ENCODE results near the gene POMZP3. TPM values are rescaled to one million over a fixed set of nuclear protein-coding genes. Genes with fewer than 3 reads are reported as not detected.
A peak's percentile ranks its signal among the peaks of the same experiment; 100 is the strongest.
"Not testable (repeated sequence)": the region's sequence is repeated elsewhere in the genome, so short reads cannot be mapped to it uniquely, and the experiment has no call there.

POMZP3 gene
- total and polyA plus RNA-seq, 12 donors = 3.5 to 14.9 (median 6.7) TPM

DNA sequence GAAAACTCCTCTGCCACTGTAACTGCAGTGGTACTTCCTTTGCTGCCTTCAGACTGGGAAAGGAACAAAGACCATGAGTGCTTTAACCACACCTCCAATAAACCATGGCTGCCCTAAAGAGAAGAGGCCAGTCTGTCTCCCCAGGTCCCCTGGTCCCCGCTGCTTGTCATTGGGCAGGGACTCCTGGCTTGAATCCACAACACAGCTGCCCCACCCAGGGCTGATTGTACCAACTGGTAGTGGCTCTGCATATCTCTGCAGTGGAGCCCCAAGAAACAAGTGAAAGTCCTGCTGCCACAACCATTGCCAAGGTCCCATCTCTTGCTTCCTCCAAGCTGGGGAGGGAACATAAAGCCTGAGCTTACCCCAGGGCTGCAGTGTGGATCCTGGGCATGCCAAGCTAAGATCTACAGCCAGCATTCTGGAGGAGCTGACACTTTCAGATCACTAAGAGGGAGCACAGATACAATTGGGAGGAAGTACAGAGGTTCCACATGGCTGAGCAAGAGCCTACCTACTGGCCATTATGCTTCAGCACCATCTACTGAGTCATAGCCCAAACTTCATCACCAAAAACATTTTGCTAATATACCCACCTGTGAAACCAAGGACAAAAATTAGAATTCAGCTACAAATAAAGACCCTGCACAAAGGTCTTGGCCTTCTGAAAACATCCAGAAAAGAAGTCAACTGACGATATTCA lies 35.3 kb downstream of the POMZP3 start:
- H3K27me3 ChIP-seq; intact Hi-C loops (cut with DNase I); ATAC-seq; H3K4me3 ChIP-seq; H3K36me3 ChIP-seq; H3K27ac ChIP-seq; DNase-seq; H3K9me3 ChIP-seq: not testable (repeated sequence)
- H3K4me1 ChIP-seq = peaks cover 4 to 43% (median 15%) of the 10 kb centered on the region in 9 donors
- WGBS, 2 donors = 78 to 82% methylated on average over 2 of the region's 2 CpGs

DNA sequence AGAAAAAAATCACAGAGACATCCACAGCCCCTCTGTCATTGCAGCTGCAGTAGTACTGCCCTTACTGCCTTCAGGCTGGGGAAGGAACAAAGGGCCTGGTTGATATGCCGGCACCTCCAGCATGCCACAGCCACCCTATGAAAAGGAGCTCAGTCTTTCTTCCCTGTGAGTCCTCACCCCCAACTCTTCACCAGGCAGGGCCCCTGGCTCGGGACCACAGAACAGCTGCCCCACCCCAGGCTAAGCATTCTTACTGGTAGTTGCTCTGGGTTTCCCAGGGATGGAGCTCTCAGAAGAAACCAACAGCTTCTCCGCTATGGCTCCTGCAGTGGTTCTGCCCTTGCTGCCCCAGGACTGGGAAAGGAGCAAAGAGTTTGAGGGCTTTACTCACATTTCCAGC lies 36.0 kb downstream of the POMZP3 start:
- H3K9me3 ChIP-seq; H3K36me3 ChIP-seq; ATAC-seq; H3K4me3 ChIP-seq; intact Hi-C loops (cut with DNase I); H3K27me3 ChIP-seq; H3K27ac ChIP-seq; DNase-seq: not testable (repeated sequence)
- WGBS, 2 donors = 93 to 95% methylated on average over 3 of the region's 3 CpGs
- peaks cover 5 to 48% (median 16%) of the 10 kb centered on the region in 9 donors for H3K4me1 ChIP-seq

DNA sequence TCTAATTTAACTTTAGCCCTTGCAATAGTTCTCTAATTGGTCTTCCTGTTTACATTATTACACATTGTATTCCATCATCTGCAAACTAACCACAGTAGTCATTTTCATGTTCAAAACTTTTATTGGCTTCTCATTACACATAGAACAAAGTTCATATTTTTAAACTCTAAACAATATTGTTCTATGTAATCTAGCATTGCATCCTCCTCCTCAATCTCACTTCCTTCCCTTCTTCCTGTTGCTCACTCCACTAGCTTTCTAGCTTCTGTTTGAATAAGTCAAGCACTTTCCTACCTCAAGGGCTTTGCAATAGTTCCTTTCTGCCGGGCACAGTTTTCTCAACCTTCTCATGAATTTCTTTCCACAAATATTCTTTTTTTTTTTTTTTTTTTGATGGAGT lies 38.5 kb downstream of the POMZP3 start:
- peaks cover 7 to 61% (median 21%) of the 10 kb centered on the region in 9 donors for H3K4me1 ChIP-seq
- H3K36me3 ChIP-seq; H3K9me3 ChIP-seq; H3K27me3 ChIP-seq; DNase-seq; H3K4me3 ChIP-seq; intact Hi-C loops (cut with DNase I): not testable (repeated sequence)
- WGBS, 2 donors = no CpG with 5 or more reads among the region's 1 CpG
- ATAC-seq = peak in 5 of 8 donors; percentile 14 to 40 (median 35)
- H3K27ac ChIP-seq = peak overlapping the region in 2 of 10 donors; percentile 58 to 70

DNA sequence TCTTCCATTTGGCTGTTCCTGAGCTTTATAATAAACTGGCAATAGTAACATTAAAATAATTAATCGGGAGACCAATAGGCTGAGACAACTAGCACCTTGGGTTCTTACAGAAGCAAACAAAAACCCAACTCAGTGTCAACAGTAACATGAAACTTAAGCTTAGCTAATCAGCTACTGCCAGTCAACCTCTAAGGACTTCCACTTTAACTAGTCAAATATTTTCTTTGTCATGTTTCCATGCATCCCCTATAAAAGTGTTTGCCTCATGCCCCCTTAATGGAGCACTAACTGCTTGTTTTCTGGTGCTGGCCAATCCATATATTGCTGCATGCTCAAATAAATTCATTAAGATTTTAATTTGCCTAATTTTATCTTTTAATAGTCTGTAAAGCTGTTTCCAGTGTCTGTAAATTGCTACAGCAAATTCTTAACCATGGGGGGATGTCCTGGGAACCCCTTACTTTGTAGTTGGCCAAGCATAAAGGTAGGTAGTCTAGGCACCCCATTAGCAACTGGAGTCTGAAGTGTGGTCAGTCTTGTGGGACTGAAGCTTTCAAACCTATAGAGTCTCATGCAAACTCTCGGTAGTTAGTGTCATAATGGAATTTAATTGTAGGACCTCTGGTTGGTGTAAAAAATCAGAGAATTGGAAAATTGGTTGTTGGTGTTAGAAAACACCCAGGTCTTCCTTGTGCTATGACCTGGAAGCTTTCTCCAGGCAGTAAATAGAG lies 40.3 kb downstream of the POMZP3 start:
- H3K36me3 ChIP-seq; ATAC-seq; H3K27ac ChIP-seq; H3K9me3 ChIP-seq; intact Hi-C loops (cut with DNase I); H3K4me3 ChIP-seq; DNase-seq; H3K27me3 ChIP-seq: not testable (repeated sequence)
- H3K4me1 ChIP-seq = peaks cover 7 to 67% (median 34%) of the 10 kb centered on the region in 9 donors
- WGBS, 2 donors = 92 to 94% methylated on average over 2 of the region's 2 CpGs

DNA sequence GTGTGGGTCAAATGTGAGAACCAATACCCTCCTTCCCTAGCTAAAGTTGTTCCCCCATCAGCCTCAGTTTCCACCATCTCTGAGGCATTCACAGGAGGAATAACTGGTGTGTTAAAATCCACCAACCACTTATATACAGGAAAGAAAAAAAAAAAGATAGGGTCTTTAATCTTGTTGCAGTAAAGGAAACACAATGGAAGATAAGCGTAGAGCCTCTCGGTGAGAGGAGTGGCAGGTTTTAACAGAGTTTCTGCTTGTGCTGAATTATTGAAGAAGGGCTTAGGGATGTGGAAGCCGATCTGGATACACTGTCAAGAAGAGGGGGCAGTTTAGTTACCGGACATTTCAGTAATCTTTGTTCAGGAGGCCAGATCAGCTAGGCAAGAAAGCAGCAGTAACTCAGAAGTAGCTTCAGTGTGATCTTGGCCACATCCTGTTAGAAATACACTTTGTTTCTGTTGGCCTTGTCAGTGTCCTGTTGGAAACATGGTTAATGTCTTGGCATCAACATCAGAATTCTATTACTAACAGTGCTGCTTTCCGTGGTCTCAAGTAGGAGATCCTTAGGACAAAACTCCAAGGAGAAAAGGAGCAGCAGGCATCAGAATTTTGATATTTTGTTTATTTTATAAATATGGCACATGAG lies 43.3 kb downstream of the POMZP3 start:
- H3K4me3 ChIP-seq = peak overlapping the region in 3 of 10 donors; percentile 2 to 26 (median 7)
- peak; percentile 57 to 90 (median 83) for ATAC-seq
- intact Hi-C loops (cut with DNase I) = not testable (repeated sequence)

GRCh38 chr7:76582848-76583631 lies 44.0 kb downstream of the POMZP3 start:
- WGBS, 2 donors = 42 to 51% methylated on average over 1 of the region's 2 CpGs
- intact Hi-C loops (cut with DNase I); H3K36me3 ChIP-seq; H3K9me3 ChIP-seq; H3K27me3 ChIP-seq: not testable (repeated sequence)
- H3K27ac ChIP-seq = peak overlapping the region in 9 of 10 donors; percentile 64 to 87 (median 82)
- DNase-seq (peak; percentile 44 to 89), ATAC-seq (peak; percentile 98 to 100 (median 100))
- H3K4me1 ChIP-seq = peaks cover 7 to 65% (median 34%) of the 10 kb centered on the region in 9 donors
- peak overlapping the region in 1 of 10 donors; percentile 7 for H3K4me3 ChIP-seq

More for the DNA sequence above, 43.3 kb downstream of the POMZP3 start:
- not testable (repeated sequence) for H3K36me3 ChIP-seq, H3K9me3 ChIP-seq, H3K27me3 ChIP-seq
- H3K27ac ChIP-seq = peak overlapping the region in 9 of 10 donors; percentile 64 to 87 (median 82)
- peak in 1 of 2 donors; percentile 36 for DNase-seq
- H3K4me1 ChIP-seq = peaks cover 7 to 70% (median 38%) of the 10 kb centered on the region in 9 donors
- 23 to 27% methylated on average over 5 of the region's 5 CpGs for WGBS, 2 donors

DNA sequence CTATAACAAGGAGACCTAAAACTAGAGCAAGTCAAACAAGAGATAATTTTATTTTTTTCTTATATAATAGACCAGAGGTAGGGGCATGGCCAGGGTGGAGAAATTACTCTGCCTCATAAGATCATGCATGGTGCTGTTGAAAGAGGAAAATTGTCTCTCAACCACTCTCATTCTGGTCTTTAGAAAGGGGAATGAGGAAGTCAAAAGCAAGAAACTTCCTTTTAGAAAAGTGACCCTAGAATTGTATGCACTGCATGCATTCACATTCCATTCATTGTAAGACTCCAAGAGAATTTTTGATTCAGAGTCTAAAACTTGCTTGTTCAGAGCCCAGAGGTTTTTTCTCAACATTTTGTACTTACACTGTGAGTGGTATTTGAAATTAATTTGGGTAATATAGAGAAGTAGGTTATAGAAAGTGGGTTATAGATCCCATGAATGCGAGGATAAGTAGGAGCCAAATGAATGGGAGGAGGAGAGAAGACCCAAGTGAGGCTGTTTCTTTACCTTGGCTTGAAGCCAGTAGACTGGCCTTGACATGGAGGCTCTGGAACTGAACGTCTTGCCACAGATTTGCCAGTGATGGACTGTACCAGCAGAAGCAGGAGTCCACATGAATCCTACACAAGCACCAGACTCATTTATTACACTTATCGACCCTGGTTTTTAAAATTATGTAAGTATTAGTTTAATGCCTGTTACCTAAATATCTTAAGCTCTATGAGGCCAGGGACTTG lies 51.0 kb downstream of the POMZP3 start:
- H3K27ac ChIP-seq; H3K4me3 ChIP-seq; DNase-seq; H3K9me3 ChIP-seq; H3K36me3 ChIP-seq; H3K27me3 ChIP-seq; intact Hi-C loops (cut with DNase I): not testable (repeated sequence)
- peaks cover 0 to 14% (median 4%) of the 10 kb centered on the region in 9 donors for H3K4me1 ChIP-seq
- 44 to 47% methylated on average over 3 of the region's 3 CpGs for WGBS, 2 donors
- peak in 1 of 8 donors; percentile 37 for ATAC-seq

DNA sequence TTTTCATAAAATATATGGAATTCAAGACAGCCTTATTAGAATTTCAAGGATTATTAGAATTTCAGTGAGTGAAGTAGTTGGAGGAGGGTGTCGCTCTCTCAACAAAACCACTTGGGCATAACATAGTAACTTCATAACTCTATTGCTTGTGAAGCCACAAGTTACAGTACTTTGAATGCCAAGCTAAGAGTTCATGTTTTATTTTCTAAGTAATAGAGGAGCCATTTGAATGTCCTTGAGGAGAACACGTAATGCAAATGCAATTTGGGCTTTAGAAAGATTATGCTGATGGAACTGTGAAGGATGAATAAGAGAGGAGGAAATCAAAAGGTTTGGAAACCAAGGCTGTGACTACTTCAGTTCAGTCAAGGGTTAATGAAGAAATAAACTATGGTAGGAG lies 51.6 kb downstream of the POMZP3 start:
- 93 to 96% methylated on average over 1 of the region's 2 CpGs for whole genome bisulfite sequencing, 2 donors
- H3K27me3 ChIP-seq; DNase-seq; H3K9me3 ChIP-seq; H3K4me3 ChIP-seq; H3K27ac ChIP-seq; intact Hi-C loops (cut with DNase I); H3K36me3 ChIP-seq; ATAC-seq: not testable (repeated sequence)
- H3K4me1 ChIP-seq = peaks cover 0 to 15% (median 4%) of the 10 kb centered on the region in 9 donors

DNA sequence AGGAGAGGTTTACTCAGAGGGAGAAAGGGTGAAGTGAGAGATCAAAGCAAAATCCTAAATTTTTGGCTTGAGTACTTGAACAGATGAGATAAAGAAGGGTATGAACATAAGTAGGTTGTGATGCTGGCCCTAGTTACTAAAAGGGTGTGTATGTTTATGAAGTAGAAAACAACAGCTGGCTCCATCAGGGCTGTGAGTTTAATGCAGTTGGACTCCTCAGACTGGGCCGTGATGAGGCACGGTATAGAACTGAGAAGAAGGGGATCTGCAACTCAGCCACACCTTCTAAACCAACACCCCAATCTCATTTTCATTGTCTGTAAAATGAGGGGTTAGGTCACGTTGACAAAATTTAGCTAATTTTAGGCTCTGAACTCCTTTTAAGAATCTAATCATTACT lies 54.8 kb downstream of the POMZP3 start:
- H3K4me3 ChIP-seq; H3K9me3 ChIP-seq; H3K27ac ChIP-seq; DNase-seq; H3K27me3 ChIP-seq; H3K36me3 ChIP-seq; intact Hi-C loops (cut with DNase I); ATAC-seq: not testable (repeated sequence)
- peaks cover 0 to 18% (median 5%) of the 10 kb centered on the region in 9 donors for H3K4me1 ChIP-seq
- 83 to 93% methylated on average over 3 of the region's 3 CpGs for WGBS, 2 donors

- DNase-seq; H3K4me3 ChIP-seq; ATAC-seq; H3K27me3 ChIP-seq; H3K27ac ChIP-seq; intact Hi-C loops (cut with DNase I); H3K36me3 ChIP-seq: not testable (repeated sequence)
- 79 to 80% methylated on average over 4 of the region's 4 CpGs for WGBS, 2 donors
- H3K9me3 ChIP-seq = peaks cover 0 to 11% (median 0%) of the 10 kb centered on the region in 11 donors
- H3K4me1 ChIP-seq = peaks cover 0 to 16% (median 5%) of the 10 kb centered on the region in 9 donors
Observed at GRCh38 chr7:76570324-76570775, 56.7 kb downstream of the POMZP3 start.
